ENCODE data around the gene NPHS1.
"Not testable (repeated sequence)": the region's sequence is repeated elsewhere in the genome, so short reads cannot be mapped to it uniquely, and the experiment has no call there.

NPHS1 gene

DNA sequence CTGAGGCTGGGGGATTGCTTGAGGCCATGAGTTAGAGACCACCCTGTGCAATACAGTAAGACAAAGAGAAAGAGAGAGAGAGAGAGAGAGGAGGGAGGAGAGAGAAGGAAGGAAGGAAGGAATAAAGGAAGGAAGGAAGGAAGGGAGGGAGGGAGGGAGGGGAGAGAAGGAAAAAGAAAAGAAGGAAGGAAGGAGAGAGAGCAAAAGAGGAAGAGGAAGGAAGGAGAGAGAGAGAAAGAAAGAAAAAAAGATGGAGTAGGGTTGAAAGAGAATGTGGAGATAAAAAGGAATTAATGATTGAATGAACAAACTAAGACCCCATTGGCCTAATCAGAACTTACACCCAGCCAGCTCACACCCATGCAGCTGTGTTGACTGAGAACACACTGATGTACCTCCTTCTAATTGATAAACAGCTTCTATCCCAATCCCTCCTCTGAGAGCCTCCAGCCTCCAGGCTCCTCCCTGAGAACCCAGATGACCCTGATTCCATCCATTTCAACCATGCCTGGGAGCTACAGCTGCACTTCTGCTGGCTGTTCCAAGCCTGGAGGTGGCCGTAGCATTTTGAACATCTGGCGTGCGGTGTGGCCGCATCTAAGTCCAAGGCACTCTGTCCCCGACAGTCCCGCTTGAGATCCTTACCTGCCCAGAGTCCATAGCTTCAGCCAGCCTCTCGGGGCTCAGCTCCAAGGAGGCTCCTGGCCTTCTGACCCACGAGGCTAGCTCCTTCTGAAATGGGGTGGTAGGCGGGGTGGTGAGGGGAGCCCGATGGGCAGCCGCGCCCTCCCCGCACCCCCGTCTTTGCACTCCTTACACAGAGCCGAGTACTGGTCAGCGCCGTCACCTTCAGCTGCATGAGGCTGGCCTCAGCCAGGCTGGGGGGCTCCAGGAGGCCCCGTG lies 40.7 kb downstream of the NPHS1 start:
- no peak for DNase-seq

GRCh38 chr19:35807633-35808032 lies 44.7 kb downstream of the NPHS1 start:
- no peak for DNase-seq

- DNase-seq, result no peak
Measured at GRCh38 chr19:35806597-35806996, 45.7 kb downstream of the NPHS1 start.

DNA sequence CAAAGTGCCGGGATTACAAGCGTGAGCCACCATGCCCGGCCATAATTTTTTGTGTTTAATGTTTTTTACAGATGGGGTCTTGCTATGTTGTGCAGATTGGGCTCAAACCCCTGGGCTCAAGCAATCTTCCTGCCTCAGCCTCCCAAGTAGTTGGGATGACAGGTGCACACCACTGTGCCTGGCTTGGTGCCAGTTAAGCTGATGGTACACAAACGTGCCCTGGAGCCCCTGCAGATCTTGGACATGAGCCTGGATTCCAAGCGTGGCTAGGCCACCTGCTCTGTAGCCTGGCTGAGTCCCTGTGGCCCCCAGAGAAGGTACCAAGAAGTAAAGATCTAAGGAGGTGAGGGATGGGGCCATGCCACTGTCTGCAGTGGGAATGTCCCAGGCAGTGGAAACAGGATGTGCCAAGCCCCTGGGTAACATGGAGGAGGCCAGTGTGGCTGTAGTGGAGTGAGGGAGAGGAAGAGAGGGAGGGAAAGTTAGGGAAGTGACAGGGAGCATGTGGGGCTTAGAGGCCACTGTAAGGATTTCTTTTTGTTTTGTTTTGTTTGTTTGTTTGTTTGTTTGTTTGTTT lies 46.7 kb downstream of the NPHS1 start:
- DNase-seq, result no peak

- DNase-seq, result no peak
Measured at GRCh38 chr19:35801828-35802227, 50.5 kb downstream of the NPHS1 start.

DNA sequence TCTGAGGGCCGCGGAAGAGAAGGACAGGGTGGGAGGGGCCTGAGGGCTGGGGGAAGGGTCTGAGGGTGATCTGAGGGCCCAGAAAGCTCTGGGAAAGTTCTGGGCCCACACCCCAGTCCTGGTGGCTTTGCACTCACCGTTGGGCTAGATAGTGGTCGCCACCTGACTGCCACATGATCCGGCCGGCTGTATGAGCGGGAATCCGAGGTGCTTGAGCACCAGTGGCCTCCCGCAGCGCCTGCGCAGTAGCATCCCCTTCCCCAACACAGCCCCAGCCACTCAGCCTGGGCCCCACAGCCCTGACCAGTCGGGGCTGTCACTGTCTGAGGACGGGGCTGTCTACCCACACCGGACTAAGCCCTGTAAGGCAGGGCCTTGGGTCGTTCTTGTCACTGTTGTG lies 54.6 kb downstream of the NPHS1 start:
- no peak for DNase-seq

GRCh38 chr19:35796645-35797542 lies 55.4 kb downstream of the NPHS1 start:
- no peak for DNase-seq

- not testable (repeated sequence) for DNase-seq
Measured at GRCh38 chr19:35795564-35795963, 56.7 kb downstream of the NPHS1 start.

GRCh38 chr19:35793381-35794165 lies 58.7 kb downstream of the NPHS1 start:
- DNase-seq, result no peak

GRCh38 chr19:35792888-35793287 lies 59.4 kb downstream of the NPHS1 start:
- DNase-seq, result no peak

GRCh38 chr19:35792312-35792711 lies 60.0 kb downstream of the NPHS1 start:
- no peak for DNase-seq

- DNase-seq, result no peak
Measured at GRCh38 chr19:35791814-35792279, 60.5 kb downstream of the NPHS1 start.

- no peak for DNase-seq
Measured at GRCh38 chr19:35790981-35791813, 61.1 kb downstream of the NPHS1 start.

GRCh38 chr19:35789978-35790944 lies 62.0 kb downstream of the NPHS1 start:
- no peak for DNase-seq

DNA sequence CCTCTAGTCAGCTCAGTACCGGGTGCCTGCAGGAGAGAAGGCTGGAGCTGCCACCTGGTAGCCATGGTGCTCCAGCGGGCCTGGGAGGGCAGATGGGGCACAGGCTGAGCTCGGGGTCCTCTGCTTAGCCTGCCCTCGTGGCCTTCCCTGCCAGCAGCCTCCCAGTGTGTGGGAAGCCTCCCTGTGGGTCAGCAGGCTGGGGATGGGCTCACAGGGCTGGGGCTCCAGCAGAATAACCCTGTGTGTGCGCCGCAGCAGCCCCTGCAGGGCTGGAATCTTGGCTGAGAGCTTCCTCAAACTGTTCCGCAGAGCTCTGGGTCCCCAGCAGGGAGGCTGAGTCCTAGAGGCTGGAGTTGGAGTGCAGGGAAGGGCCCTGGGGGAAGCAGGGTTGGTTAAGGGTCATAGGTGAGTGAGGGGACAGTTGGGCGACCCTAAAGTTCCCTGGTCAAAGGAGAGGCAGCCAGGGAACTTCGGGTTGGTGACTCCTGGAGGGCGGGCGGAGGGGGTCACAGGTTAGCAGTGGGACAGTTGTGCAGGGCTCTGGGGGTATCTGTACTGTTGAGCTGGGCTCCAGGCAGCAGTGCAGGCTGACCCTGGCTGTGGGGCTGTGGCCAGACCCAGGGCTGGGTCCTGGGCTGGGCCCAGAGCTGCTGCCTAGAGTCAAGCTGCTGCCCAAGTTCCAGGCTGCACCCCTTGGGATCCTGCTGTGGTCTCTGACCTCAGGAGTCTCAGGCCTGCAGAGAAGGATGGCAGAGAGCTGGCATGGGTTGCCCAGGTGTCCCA lies 62.9 kb downstream of the NPHS1 start:
- no peak for DNase-seq

- no peak for DNase-seq
Measured at GRCh38 chr19:35788205-35788960, 63.9 kb downstream of the NPHS1 start.

DNA sequence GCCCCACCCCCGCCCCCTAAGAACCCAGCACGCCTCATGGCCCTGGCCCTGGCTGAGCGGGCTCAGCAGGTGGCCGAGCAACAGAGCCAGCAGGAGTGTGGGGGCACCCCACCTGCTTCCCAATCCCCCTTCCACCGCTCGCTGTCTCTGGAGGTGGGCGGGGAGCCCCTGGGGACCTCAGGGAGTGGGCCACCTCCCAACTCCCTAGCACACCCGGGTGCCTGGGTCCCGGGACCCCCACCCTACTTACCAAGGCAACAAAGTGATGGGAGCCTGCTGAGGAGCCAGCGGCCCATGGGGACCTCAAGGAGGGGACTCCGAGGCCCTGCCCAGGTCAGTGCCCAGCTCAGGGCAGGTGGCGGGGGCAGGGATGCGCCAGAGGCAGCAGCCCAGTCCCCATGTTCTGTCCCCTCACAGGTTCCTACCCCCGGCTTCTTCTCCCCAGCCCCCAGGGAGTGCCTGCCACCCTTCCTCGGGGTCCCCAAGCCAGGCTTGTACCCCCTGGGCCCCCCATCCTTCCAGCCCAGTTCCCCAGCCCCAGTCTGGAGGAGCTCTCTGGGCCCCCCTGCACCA lies 65.0 kb downstream of the NPHS1 start:
- no peak for DNase-seq
